Cerebellar cortex (tissue), 1 donor: ENCODE results near the gene BUD13.

Source experiments
- DNase-seq: peaks from one replicate; pipeline ENCODE4 v3.0.0-alpha.2; 2015; ENCODE audit warnings: low spot score

The BUD13 gene

GRCh38 chr11:116792869-116793771 lies 20.3 kb upstream of the BUD13 start:
- no peak for DNase-seq

GRCh38 chr11:116792144-116792868 lies 19.5 kb upstream of the BUD13 start:
- no peak for DNase-seq

GRCh38 chr11:116791813-116792143 lies 19.0 kb upstream of the BUD13 start, which contains the start of gene APOA5:
Gene APOA5, minus strand, starts transcription at chr11:116791879. Its CDS starts 19 bp downstream, at chr11:116791860.
- DNase-seq = no peak

- DNase-seq = peak; percentile 81
Measured at GRCh38 chr11:116791002-116791812, 18.4 kb upstream of the BUD13 start.

- DNase-seq = no peak
Measured at GRCh38 chr11:116790167-116791001, 17.6 kb upstream of the BUD13 start.

GRCh38 chr11:116788975-116789374 lies 16.2 kb upstream of the BUD13 start:
- DNase-seq = no peak

- DNase-seq = no peak
Measured at GRCh38 chr11:116788534-116788933, 15.7 kb upstream of the BUD13 start.

GRCh38 chr11:116787786-116788486 lies 15.1 kb upstream of the BUD13 start, which contains the start of gene ZPR1:
Gene ZPR1, minus strand, starts transcription at chr11:116788023. Its CDS starts 33 bp downstream, at chr11:116787990.
- peak; percentile 85 for DNase-seq

- DNase-seq = no peak
Measured at GRCh38 chr11:116787436-116787785, 14.6 kb upstream of the BUD13 start.

- no peak for DNase-seq
Measured at GRCh38 chr11:116786966-116787365, 14.2 kb upstream of the BUD13 start.

- no peak for DNase-seq
Measured at GRCh38 chr11:116786326-116786725, 13.5 kb upstream of the BUD13 start.

GRCh38 chr11:116782728-116783127 lies 9.9 kb upstream of the BUD13 start:
- DNase-seq = no peak

GRCh38 chr11:116778556-116778955 lies 5.8 kb upstream of the BUD13 start:
- DNase-seq = no peak

GRCh38 chr11:116777056-116777455 lies 4.3 kb upstream of the BUD13 start:
- DNase-seq = no peak

GRCh38 chr11:116776522-116776984 lies 3.8 kb upstream of the BUD13 start:
- DNase-seq = no peak

GRCh38 chr11:116775975-116776374 lies 3.2 kb upstream of the BUD13 start:
- no peak for DNase-seq

- DNase-seq = no peak
Measured at GRCh38 chr11:116774661-116775060, 1.9 kb upstream of the BUD13 start.

GRCh38 chr11:116773203-116774097 lies 663 bp upstream of the BUD13 start:
- DNase-seq = no peak

- no peak for DNase-seq
Measured at GRCh38 chr11:116771935-116772334, 852 bp downstream of the BUD13 start.

- no peak for DNase-seq
Measured at GRCh38 chr11:116762132-116762531, 10.7 kb downstream of the BUD13 start.
